Gastrocnemius medialis (tissue), 4 donors: ENCODE results near the gene MED12L.

ENCODE experiments used
- CTCF ChIP-seq, 5 experiments: fragments of 450-650 bp in 3 of 5; fragments of 200-600 bp in 2 of 5; sonication (generic) in 2 of 5; IDR thresholded peaks in 4 of 5; conservative IDR thresholded peaks in 1 of 5; 1 replicate in 4 of 5; 2 replicates in 1 of 5; pipeline ENCODE4 v1.5.1; 2016 to 2019; ENCODE audit warnings: antibody characterized with exemption in 5 of 5, mild to moderate bottlenecking in 3 of 5, moderate library complexity in 3 of 5
- POLR2A ChIP-seq, 2 donors: fragments of 450-650 bp; IDR thresholded peaks; one replicate each; pipeline ENCODE4 v1.6.1; 2017; ENCODE audit warnings: antibody characterized with exemption in 2 of 2, mild to moderate bottlenecking in 2 of 2, moderate library complexity in 2 of 2

- TF ChIP-seq CTCF (IDR thresholded peaks at IDR 0.05 in 4 of 5, conservative IDR thresholded peaks at IDR 0.05 in 1 of 5) (no peak), POLR2A (IDR thresholded peaks at IDR 0.05) (no peak)
Measured at GRCh38 chr3:151120409-151120808, 34.9 kb downstream of the MED12L start.
